HCT116 (cell line): ENCODE data around the gene RAVER2. TPM values are rescaled to one million over a fixed set of nuclear protein-coding genes. Genes with fewer than 3 reads are reported as not detected.

Experiments used
- ATAC-seq: fragments of 200-7000 bp; cut with Tn5 transposase; 2 replicates; pipeline ENCODE4 v1.9.1; 2020; ENCODE audit warnings: mild to moderate bottlenecking, moderate library complexity
- BruUV-seq: library from RNA; stranded (reverse); fragments of 400-500 nt; replicated peaks from 2 replicates; lab custom pipeline; 2021; lab: Mats Ljungman, UMichigan
- CTCF ChIA-PET: fragments of 300-600 bp; sonication (Branson Sonifier 250); formaldehyde crosslinking; loops from one replicate; lab custom pipeline; 2021; ENCODE audit warnings: antibody characterized with exemption; lab: Charles Lee
- POLR2A ChIA-PET: fragments of 300-600, 350-600 bp; sonication (Branson Sonifier 250); formaldehyde crosslinking; loops from one replicate; lab custom pipeline; 2021; ENCODE audit warnings: antibody characterized with exemption; lab: Charles Lee
- RAD21 ChIA-PET, 2 experiments: fragments of 300-600 bp; sonication (Branson Sonifier 250); formaldehyde crosslinking; loops; one replicate each; lab custom pipeline; 2023; ENCODE audit warnings: low total read pairs in 2 of 2; ENCODE audit not compliant: uncharacterized antibody in 2 of 2, unreplicated experiment in 2 of 2, low non-redundant PET in 1 of 2; lab: Charles Lee
- DNase-seq: peaks from one replicate; pipeline ENCODE4 v3.0.0-alpha.2; 2010; ENCODE audit warnings: low read depth, low spot score
- H2AFZ ChIP-seq: fragments of 200-600 bp; shearing (Covaris generic), sonication (generic); 2 replicates; pipeline ENCODE4 v1.6.1; 2017; ENCODE audit warnings: low read depth, mixed run types, mixed read lengths, antibody characterized with exemption, low read length; ENCODE audit not compliant: poor library complexity, severe bottlenecking
- H3K27ac ChIP-seq: 2 replicates; pipeline ENCODE4 v1.5.1; 2012; ENCODE audit warnings: low read depth, low read length
- H3K27me3 ChIP-seq: fragments of 200-600 bp; sonication (generic); 2 replicates; pipeline ENCODE4 v1.6.1; 2016; ENCODE audit warnings: mixed run types, low read length, mixed read lengths; ENCODE audit not compliant: insufficient read depth
- H3K36me3 ChIP-seq, 2 experiments: fragments of 200-500 bp in 1 of 2; fragments of 200-600 bp in 1 of 2; sonication (Bioruptor generic) in 1 of 2; sonication (generic) in 1 of 2; 2 replicates each; pipeline versions ENCODE4 v1.5.1 to v1.6.1; 2014 to 2016; ENCODE audit warnings: low read length in 2 of 2, inconsistent platforms in 1 of 2, mixed read lengths in 1 of 2, mixed run types in 1 of 2; ENCODE audit not compliant: insufficient read depth in 2 of 2, control insufficient read depth in 1 of 2
- H3K4me1 ChIP-seq, 2 experiments: fragments of 200-600 bp in 1 of 2; sonication (generic) in 1 of 2; 2 replicates each; pipeline versions ENCODE4 v1.5.1 to v1.6.1; 2012 to 2017; ENCODE audit warnings: low read length in 2 of 2, inconsistent platforms in 1 of 2, mild to moderate bottlenecking in 1 of 2, mixed read lengths in 1 of 2, mixed run types in 1 of 2, moderate library complexity in 1 of 2; ENCODE audit not compliant: insufficient read depth in 2 of 2, control insufficient read depth in 1 of 2
- H3K4me2 ChIP-seq: fragments of 200-600 bp; sonication (generic); 2 replicates; pipeline ENCODE4 v1.6.1; 2017; ENCODE audit warnings: mixed run types, low read length, mixed read lengths
- H3K4me3 ChIP-seq, 2 experiments: fragments of 200-600 bp in 1 of 2; sonication (generic) in 1 of 2; replicated peaks in 1 of 2; 2 replicates each; pipeline ENCODE4 v1.5.1; 2011 to 2016; ENCODE audit warnings: low read length in 2 of 2, control low read depth in 1 of 2, low read depth in 1 of 2, mild to moderate bottlenecking in 1 of 2, mixed read lengths in 1 of 2, mixed run types in 1 of 2
- H3K79me2 ChIP-seq: fragments of 200-600 bp; sonication (generic); 2 replicates; pipeline ENCODE4 v1.6.1; 2017; ENCODE audit warnings: mild to moderate bottlenecking, mixed run types, low read length, moderate library complexity, mixed read lengths; ENCODE audit not compliant: insufficient read depth
- H3K9ac ChIP-seq: fragments of 200-600 bp; sonication (generic); 2 replicates; pipeline ENCODE4 v1.6.1; 2016; ENCODE audit warnings: low read length, mixed read lengths
- H3K9me2 ChIP-seq: fragments of 200-600 bp; sonication (generic), shearing (Covaris generic); 2 replicates; pipeline ENCODE4 v1.6.1; 2017; ENCODE audit warnings: mixed run types, mild to moderate bottlenecking, moderate library complexity; ENCODE audit not compliant: insufficient read depth
- H3K9me3 ChIP-seq, 2 experiments: fragments of 200-500 bp in 1 of 2; fragments of 200-600 bp in 1 of 2; sonication (Bioruptor generic) in 1 of 2; sonication (generic) in 1 of 2; 2 replicates each; pipeline ENCODE4 v1.6.1; 2014 to 2017; ENCODE audit warnings: low read length in 2 of 2, mixed read lengths in 2 of 2, inconsistent platforms in 1 of 2, low read depth in 1 of 2, mild to moderate bottlenecking in 1 of 2, mixed run types in 1 of 2, moderate library complexity in 1 of 2; ENCODE audit not compliant: control insufficient read depth in 1 of 2, insufficient read depth in 1 of 2
- H4K20me1 ChIP-seq: fragments of 200-600 bp; sonication (generic), shearing (Covaris generic); 2 replicates; pipeline ENCODE4 v1.6.1; 2017; ENCODE audit warnings: mixed run types, mild to moderate bottlenecking, moderate library complexity; ENCODE audit not compliant: insufficient read depth
- ATF3 ChIP-seq: IDR thresholded peaks from 2 replicates; pipeline ENCODE4 v1.6.1; 2012
- CBX3 ChIP-seq: IDR thresholded peaks from 2 replicates; pipeline ENCODE4 v1.6.1; 2012; ENCODE audit warnings: low read depth
- CEBPB ChIP-seq: IDR thresholded peaks from 2 replicates; pipeline ENCODE4 v1.6.1; 2012; ENCODE audit warnings: low read depth
- CTCF ChIP-seq, 3 experiments: fragments of 200-600 bp in 1 of 3; sonication (generic) in 1 of 3; IDR thresholded peaks in 2 of 3; conservative IDR thresholded peaks in 1 of 3; 2 replicates each; pipeline ENCODE4 v1.5.1; 2012 to 2017; ENCODE audit warnings: low read depth in 2 of 3, low read length in 2 of 3, antibody characterized with exemption in 1 of 3, borderline replicate concordance in 1 of 3, control low read depth in 1 of 3, mild to moderate bottlenecking in 1 of 3, mixed read lengths in 1 of 3, mixed run types in 1 of 3, moderate library complexity in 1 of 3; ENCODE audit not compliant: insufficient read depth in 1 of 3
- EGR1 ChIP-seq: IDR thresholded peaks from 2 replicates; pipeline ENCODE4 v1.6.1; 2012; ENCODE audit warnings: low read depth
- ELF1 ChIP-seq: IDR thresholded peaks from 2 replicates; pipeline ENCODE4 v1.6.1; 2012; ENCODE audit warnings: low read depth, borderline replicate concordance
- EZH2 ChIP-seq: fragments of 200-600 bp; sonication (generic); IDR thresholded peaks from 2 replicates; pipeline ENCODE4 v1.6.1; 2017; ENCODE audit warnings: antibody characterized with exemption, mixed run types
- EZH2phosphoT487 ChIP-seq: fragments of 200-600 bp; IDR thresholded peaks from 2 replicates; pipeline ENCODE4 v1.6.1; 2018; ENCODE audit warnings: antibody characterized with exemption, borderline replicate concordance
- FOSL1 ChIP-seq: IDR thresholded peaks from 2 replicates; pipeline ENCODE4 v1.6.1; 2012; ENCODE audit warnings: low read depth
- JUND ChIP-seq: IDR thresholded peaks from 2 replicates; pipeline ENCODE4 v1.6.1; 2012
- MAX ChIP-seq: IDR thresholded peaks from 2 replicates; pipeline ENCODE4 v1.6.1; 2012
- POLR2A ChIP-seq: IDR thresholded peaks from 2 replicates; pipeline ENCODE4 v1.7.0; 2011; ENCODE audit warnings: borderline replicate concordance; ENCODE audit not compliant: insufficient read depth, insufficient read length; ENCODE audit errors: extremely low read depth
- POLR2AphosphoS5 ChIP-seq: IDR thresholded peaks from 2 replicates; pipeline ENCODE4 v1.6.1; 2011; ENCODE audit warnings: mild to moderate bottlenecking, low read depth, low read length, moderate library complexity
- RAD21 ChIP-seq: IDR thresholded peaks from 2 replicates; pipeline ENCODE4 v1.6.1; 2012; ENCODE audit warnings: low read depth, mild to moderate bottlenecking
- SIN3A ChIP-seq: IDR thresholded peaks from 2 replicates; pipeline ENCODE4 v1.6.1; 2012; ENCODE audit warnings: low read depth
- SP1 ChIP-seq: IDR thresholded peaks from 2 replicates; pipeline ENCODE4 v1.6.1; 2012; ENCODE audit warnings: low read depth
- SRF ChIP-seq: IDR thresholded peaks from 2 replicates; pipeline ENCODE4 v1.6.1; 2012; ENCODE audit warnings: low read depth
- TCF7L2 ChIP-seq: IDR thresholded peaks from 2 replicates; pipeline ENCODE4 v1.7.0; 2011; ENCODE audit warnings: borderline replicate concordance, inconsistent platforms; ENCODE audit not compliant: insufficient read depth, insufficient read length; ENCODE audit errors: extremely low read depth
- YY1 ChIP-seq: IDR thresholded peaks from 2 replicates; pipeline ENCODE4 v1.6.1; 2011; ENCODE audit warnings: low read length, low read depth, moderate library complexity, mild to moderate bottlenecking; ENCODE audit not compliant: insufficient replicate concordance; ENCODE audit errors: extremely low read depth
- ZFX ChIP-seq: fragments of 450-650 bp; IDR thresholded peaks from 2 replicates; pipeline ENCODE4 v1.6.1; 2017
- intact Hi-C: fragments of 100-400 bp; cut with micrococcal nuclease; formaldehyde crosslinking; loops from 2 replicates; pipeline ENCODE4 v1.10.0; 2022
- total RNA-seq: library from RNA; stranded (reverse); gene quantifications from one replicate; pipeline ENCODE4 v1.2.1, GENCODE V29; 2021; ENCODE audit not compliant: unreplicated experiment

RAVER2 gene
- total RNA-seq, 1 experiment from 2014 or later, result 23.2 TPM

- no TSS peak for BruUV-seq
- DNase-seq (no peak), ATAC-seq (no peak)
- H3K9me3 ChIP-seq, result no peaks in the 10 kb centered on the region
- no peaks in the 10 kb centered on the region for H3K4me1 ChIP-seq
- ChIA-PET CTCF (no interaction called here), POLR2A (no interaction called here), RAD21 (no interaction called here)
- peaks cover 68% of the 10 kb centered on the region for H3K79me2 ChIP-seq
- no peaks in the 10 kb centered on the region for H4K20me1 ChIP-seq
- no peak overlapping the region for H3K4me3 ChIP-seq
- no peak overlapping the region for H3K27ac ChIP-seq
- no peak overlapping the region for H3K9ac ChIP-seq
- H3K27me3 ChIP-seq, result no peaks in the 10 kb centered on the region
- H3K36me3 ChIP-seq, result no peaks in the 10 kb centered on the region
- no peak overlapping the region for H3K4me2 ChIP-seq
- intact Hi-C loops, result no loop called here
- H3K9me2 ChIP-seq, result no peaks in the 10 kb centered on the region
- H2AFZ ChIP-seq, result no peak overlapping the region
- no peak for TF ChIP-seq FOSL1
- TF ChIP-seq ZFX, result no peak
- no peak for TF ChIP-seq CEBPB
- TF ChIP-seq SIN3A, result no peak
- TF ChIP-seq SP1, result no peak
- TF ChIP-seq CTCF (IDR thresholded peaks at IDR 0.05 in 2 of 3, conservative IDR thresholded peaks at IDR 0.05 in 1 of 3; ENCODE audit: borderline replicate concordance in 1 of 3, insufficient read depth in 1 of 3, low read depth in 2 of 3, low read length in 2 of 3), result no peak
- TF ChIP-seq SRF, result no peak
- TF ChIP-seq EZH2phosphoT487, result no peak
- TF ChIP-seq YY1, result no peak
- TF ChIP-seq EZH2, result no peak
Observed at GRCh38 chr1:64759968-64760367, 15.1 kb downstream of the RAVER2 start.

GRCh38 chr1:64765012-64765411, 20.1 kb downstream of the RAVER2 start:
- Histone ChIP-seq H2AFZ (no peak overlapping the region), H3K27me3 (no peaks in the 10 kb centered on the region), H3K9me3 (no peaks in the 10 kb centered on the region), H3K79me2 (peaks cover 56% of the 10 kb centered on the region), H3K4me2 (no peak overlapping the region), H3K4me1 (no peaks in the 10 kb centered on the region), H3K27ac (no peak overlapping the region), H3K9me2 (no peaks in the 10 kb centered on the region), H3K4me3 (no peak overlapping the region), H3K9ac (no peak overlapping the region), H4K20me1 (peaks cover 5% of the 10 kb centered on the region; the same call in 1 of the 2 replicates), H3K36me3 (peaks cover 0 to 2% of the 10 kb centered on the region in 2 experiments; a peak in 1 of 4 replicates)
- ChIA-PET CTCF (no interaction called here), POLR2A (no interaction called here), RAD21 (no interaction called here)
- ATAC-seq (no peak), DNase-seq (no peak)
- no TSS peak for BruUV-seq
- intact Hi-C loops, result no loop called here
- TF ChIP-seq CBX3 (no peak), ELF1 (no peak), SRF (no peak), EZH2 (no peak), POLR2A (no peak), EZH2phosphoT487 (no peak), MAX (no peak), YY1 (no peak), RAD21 (no peak), ATF3 (no peak), JUND (no peak), CEBPB (no peak), FOSL1 (no peak), POLR2AphosphoS5 (no peak), SIN3A (no peak), TCF7L2 (no peak), ZFX (no peak), EGR1 (no peak)
